T-cell (primary cell): Measurements from ENCODE around the gene JUN. TPM values are rescaled to one million over a fixed set of nuclear protein-coding genes. Genes with fewer than 3 reads are reported as not detected.

Source experiments
- total RNA-seq, 35 experiments: library from RNA in 6 of 35; stranded (reverse) in 6 of 35; fragments of 120-200 nt in 1 of 35; gene quantifications; one replicate each; pipeline versions ENCODE4 v1.2.1 to v1.2.4 and lab custom pipeline; 2013 to 2026

JUN gene
- total RNA-seq, 5 donors from 2014 or later (not counting 1 experiment from before 2014, with no cell fraction given) = 43.2 to 1,335 (median 56.6) TPM

Other genes with a start within 250 kb of the JUN start
- gene OMA1, start 237.3 kb downstream of the JUN start, total RNA-seq = 10 to 100 TPM; 31.3 to 50.4 (median 43.9) TPM
- gene TACSTD2, start 206.8 kb downstream of the JUN start, total RNA-seq = under 1 TPM in 3 of 5 donors, not detected in 2; 0.16 to 0.38 (median 0.25) TPM
- gene MYSM1, start 84.0 kb downstream of the JUN start, total RNA-seq = 10 to 100 TPM; 50.1 to 65.5 (median 53.8) TPM